ENCODE results near the gene RAB11FIP5.

Gene RAB11FIP5

GRCh38 chr2:73089270-73090030 is 23.3 kb downstream of the RAB11FIP5 start:
- no peak overlapping the region for H3K4me3 ChIP-seq (ENCODE audit: low read depth, low read length)
- peaks cover 92% of the 10 kb centered on the region for H3K4me1 ChIP-seq
- peak overlapping the region; percentile 94 for H3K27ac ChIP-seq
- H3K9ac ChIP-seq, result no peak overlapping the region
- no peaks in the 10 kb centered on the region for H3K27me3 ChIP-seq (ENCODE audit: control insufficient read depth, insufficient read depth, low read length)
- no peaks in the 10 kb centered on the region for H3K9me3 ChIP-seq (ENCODE audit: control insufficient read depth, low read length)
- no peaks in the 10 kb centered on the region for H3K36me3 ChIP-seq (ENCODE audit: control insufficient read depth, insufficient read depth, low read length)
- H2AFZ ChIP-seq, result no peak overlapping the region
- H3K4me2 ChIP-seq (ENCODE audit: low read length), result peak overlapping the region; percentile 32
- TF ChIP-seq, protein P1, sequence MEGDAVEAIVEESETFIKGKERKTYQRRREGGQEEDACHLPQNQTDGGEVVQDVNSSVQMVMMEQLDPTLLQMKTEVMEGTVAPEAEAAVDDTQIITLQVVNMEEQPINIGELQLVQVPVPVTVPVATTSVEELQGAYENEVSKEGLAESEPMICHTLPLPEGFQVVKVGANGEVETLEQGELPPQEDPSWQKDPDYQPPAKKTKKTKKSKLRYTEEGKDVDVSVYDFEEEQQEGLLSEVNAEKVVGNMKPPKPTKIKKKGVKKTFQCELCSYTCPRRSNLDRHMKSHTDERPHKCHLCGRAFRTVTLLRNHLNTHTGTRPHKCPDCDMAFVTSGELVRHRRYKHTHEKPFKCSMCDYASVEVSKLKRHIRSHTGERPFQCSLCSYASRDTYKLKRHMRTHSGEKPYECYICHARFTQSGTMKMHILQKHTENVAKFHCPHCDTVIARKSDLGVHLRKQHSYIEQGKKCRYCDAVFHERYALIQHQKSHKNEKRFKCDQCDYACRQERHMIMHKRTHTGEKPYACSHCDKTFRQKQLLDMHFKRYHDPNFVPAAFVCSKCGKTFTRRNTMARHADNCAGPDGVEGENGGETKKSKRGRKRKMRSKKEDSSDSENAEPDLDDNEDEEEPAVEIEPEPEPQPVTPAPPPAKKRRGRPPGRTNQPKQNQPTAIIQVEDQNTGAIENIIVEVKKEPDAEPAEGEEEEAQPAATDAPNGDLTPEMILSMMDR (IDR thresholded peaks at IDR 0.05), result no peak
- peaks cover 92% of the 10 kb centered on the region for H3K79me2 ChIP-seq

- Histone ChIP-seq H3K4me3 (ENCODE audit: low read depth, low read length) (no peak overlapping the region), H3K27me3 (ENCODE audit: control insufficient read depth, insufficient read depth, low read length) (no peaks in the 10 kb centered on the region)
These were observed 24.0 kb downstream of the RAB11FIP5 start for GRCh38 chr2:73088703-73089102.

DNA sequence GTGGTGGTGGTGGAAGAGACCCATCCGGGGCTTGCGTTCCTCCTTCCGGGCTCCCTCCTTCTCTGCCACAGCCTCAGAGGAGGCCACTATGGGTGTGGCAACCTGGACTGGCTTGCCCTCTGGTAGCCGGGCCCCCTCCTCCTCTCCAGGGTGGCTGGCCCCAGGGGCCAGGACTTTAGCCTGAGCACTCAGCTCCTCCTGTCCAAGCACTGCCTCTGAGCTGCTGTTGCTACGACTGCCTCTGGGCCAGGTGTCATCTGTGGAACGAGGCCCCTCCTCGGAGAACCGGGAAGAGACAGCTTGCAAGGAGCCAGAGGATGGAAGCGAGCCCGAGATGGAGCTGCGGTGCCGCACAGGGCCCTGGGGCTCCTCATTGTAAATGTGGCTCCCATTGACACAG is 24.5 kb downstream of the RAB11FIP5 start:
- no peaks in the 10 kb centered on the region for H3K9me3 ChIP-seq (ENCODE audit: control insufficient read depth, low read length)
- H3K27me3 ChIP-seq (ENCODE audit: control insufficient read depth, insufficient read depth, low read length), result no peaks in the 10 kb centered on the region
- no peak overlapping the region for H3K4me3 ChIP-seq (ENCODE audit: low read depth, low read length)
- H3K9ac ChIP-seq, result no peak overlapping the region
- no peak overlapping the region for H2AFZ ChIP-seq
- H3K79me2 ChIP-seq, result peaks cover 94% of the 10 kb centered on the region
- H3K27ac ChIP-seq, result peak overlapping the region; percentile 94
- no peaks in the 10 kb centered on the region for H3K36me3 ChIP-seq (ENCODE audit: control insufficient read depth, insufficient read depth, low read length)
- TF ChIP-seq, protein P1 (IDR thresholded peaks at IDR 0.05), result no peak
- H3K4me1 ChIP-seq, result peaks cover 93% of the 10 kb centered on the region
- no peak overlapping the region for H3K4me2 ChIP-seq (ENCODE audit: low read length)

More at GRCh38 chr2:73088703-73089102, 24.0 kb downstream of the RAB11FIP5 start:
- H2AFZ ChIP-seq, result no peak overlapping the region
- H3K27ac ChIP-seq, result peak overlapping the region; percentile 94
- peaks cover 93% of the 10 kb centered on the region for H3K4me1 ChIP-seq
- H3K9ac ChIP-seq, result no peak overlapping the region
- H3K79me2 ChIP-seq, result peaks cover 94% of the 10 kb centered on the region
- H3K36me3 ChIP-seq (ENCODE audit: control insufficient read depth, insufficient read depth, low read length), result no peaks in the 10 kb centered on the region
- TF ChIP-seq, protein P1 (IDR thresholded peaks at IDR 0.05), result no peak
- no peaks in the 10 kb centered on the region for H3K9me3 ChIP-seq (ENCODE audit: control insufficient read depth, low read length)
- H3K4me2 ChIP-seq (ENCODE audit: low read length), result peak overlapping the region; percentile 32

DNA sequence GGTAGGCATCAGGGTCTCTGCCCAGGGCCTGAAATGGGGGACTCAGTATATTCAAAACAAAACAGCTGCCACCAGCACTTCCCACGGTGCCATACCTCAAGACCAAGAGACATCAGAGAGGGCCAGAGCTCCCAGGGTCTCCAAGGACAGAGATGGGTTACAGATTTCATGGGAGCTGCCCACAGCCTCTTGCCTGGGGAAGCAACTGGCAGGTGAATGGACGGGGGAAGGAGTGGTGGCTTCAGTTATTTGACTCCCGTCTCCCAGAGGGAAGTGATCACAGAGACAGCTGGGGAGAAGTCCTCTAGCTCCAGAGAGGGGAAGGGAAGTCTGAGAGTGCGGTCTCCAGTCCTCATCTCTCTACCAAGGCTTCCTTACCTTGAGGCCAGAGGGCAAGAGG is 25.4 kb downstream of the RAB11FIP5 start:
- H3K36me3 ChIP-seq (ENCODE audit: control insufficient read depth, insufficient read depth, low read length), result no peaks in the 10 kb centered on the region
- H3K27ac ChIP-seq, result peak overlapping the region; percentile 94
- no peak overlapping the region for H3K4me3 ChIP-seq (ENCODE audit: low read depth, low read length)
- H2AFZ ChIP-seq, result no peak overlapping the region
- TF ChIP-seq, protein P1 (IDR thresholded peaks at IDR 0.05), result no peak
- no peaks in the 10 kb centered on the region for H3K9me3 ChIP-seq (ENCODE audit: control insufficient read depth, low read length)
- H3K9ac ChIP-seq, result no peak overlapping the region
- H3K79me2 ChIP-seq, result peaks cover 94% of the 10 kb centered on the region
- no peak overlapping the region for H3K4me2 ChIP-seq (ENCODE audit: low read length)
- H3K4me1 ChIP-seq, result peaks cover 90% of the 10 kb centered on the region
- H3K27me3 ChIP-seq (ENCODE audit: control insufficient read depth, insufficient read depth, low read length), result no peaks in the 10 kb centered on the region

DNA sequence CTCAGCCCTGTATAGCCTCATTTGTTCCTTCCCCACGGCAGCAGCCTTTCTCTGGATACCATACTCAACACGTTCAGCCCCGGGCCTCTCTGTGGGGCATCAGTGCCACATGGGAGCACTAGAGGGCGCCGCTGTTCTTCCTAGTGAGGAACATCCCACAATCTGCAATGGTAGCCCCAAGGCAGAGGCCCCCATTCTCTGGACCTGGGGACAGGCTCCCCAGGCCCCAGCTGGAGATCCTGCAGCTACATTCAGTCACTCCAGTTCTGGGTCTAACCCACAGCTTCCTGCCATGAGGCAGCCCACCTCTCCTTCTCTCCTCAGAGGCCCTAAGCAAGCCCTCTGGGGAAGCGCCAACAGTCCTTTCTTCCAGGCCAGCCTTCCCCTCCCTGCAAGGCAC is 27.1 kb downstream of the RAB11FIP5 start:
- peak overlapping the region; percentile 94 for H3K27ac ChIP-seq
- no peak overlapping the region for H3K4me2 ChIP-seq (ENCODE audit: low read length)
- H3K79me2 ChIP-seq, result peaks cover 90% of the 10 kb centered on the region
- peaks cover 74% of the 10 kb centered on the region for H3K4me1 ChIP-seq
- H3K4me3 ChIP-seq (ENCODE audit: low read depth, low read length), result no peak overlapping the region
- H3K27me3 ChIP-seq (ENCODE audit: control insufficient read depth, insufficient read depth, low read length), result no peaks in the 10 kb centered on the region
- no peak overlapping the region for H2AFZ ChIP-seq
- H3K9me3 ChIP-seq (ENCODE audit: control insufficient read depth, low read length), result no peaks in the 10 kb centered on the region
- TF ChIP-seq, protein P1 (IDR thresholded peaks at IDR 0.05), result peak; percentile 95
- no peaks in the 10 kb centered on the region for H3K36me3 ChIP-seq (ENCODE audit: control insufficient read depth, insufficient read depth, low read length)
- H3K9ac ChIP-seq, result no peak overlapping the region
